IMR-90 (cell line): ENCODE measurements around the gene HRH1. TPM values are rescaled to one million over a fixed set of nuclear protein-coding genes. Genes with fewer than 3 reads are reported as not detected.

ENCODE experiments used
- ATAC-seq: fragments of 200-7000 bp; cut with Tn5 transposase; 2 replicates; pipeline ENCODE4 v1.9.1; 2020; ENCODE audit warnings: low read depth, mild to moderate bottlenecking, moderate library complexity
- BruUV-seq: library from RNA; stranded (reverse); fragments of 400-500 nt; replicated peaks from 2 replicates; lab custom pipeline; 2021; lab: Mats Ljungman, UMichigan
- CTCF ChIA-PET: fragments of 300-600 bp; formaldehyde crosslinking; extraction: SDS; loops from one replicate; lab custom pipeline; 2021; ENCODE audit warnings: antibody characterized with exemption; lab: Yijun Ruan, JAX
- POLR2A ChIA-PET: fragments of 300-600 bp; sonication (Branson Sonifier 250); formaldehyde crosslinking; loops from one replicate; lab custom pipeline; 2022; ENCODE audit warnings: antibody characterized with exemption; ENCODE audit not compliant: unreplicated experiment; lab: Charles Lee
- DNase-seq: peaks from one replicate; pipeline ENCODE4 v3.0.0; 2013
- H2AFZ ChIP-seq: replicated peaks from 2 replicates; pipeline ENCODE3; 2013; ENCODE audit warnings: low read length, mild to moderate bottlenecking; ENCODE audit not compliant: poor library complexity
- H2AK5ac ChIP-seq: 2 replicates; pipeline ENCODE4 v1.6.1; 2013; ENCODE audit warnings: low read depth, low read length, inconsistent platforms
- H2AK9ac ChIP-seq: replicated peaks from 2 replicates; pipeline ENCODE3; 2013; ENCODE audit warnings: mild to moderate bottlenecking, low read depth, low read length, moderate library complexity; ENCODE audit not compliant: poor library complexity
- H2BK120ac ChIP-seq: 2 replicates; pipeline ENCODE4 v1.6.1; 2013; ENCODE audit warnings: low read depth, low read length, inconsistent platforms
- H2BK15ac ChIP-seq: 3 replicates; pipeline ENCODE4 v1.6.1; 2013; ENCODE audit warnings: low read depth, low read length, inconsistent platforms
- H2BK20ac ChIP-seq: 2 replicates; pipeline ENCODE4 v1.6.1; 2013; ENCODE audit warnings: low read depth, mild to moderate bottlenecking, inconsistent platforms, low read length, moderate library complexity
- H2BK5ac ChIP-seq: 2 replicates; pipeline ENCODE4 v1.6.1; 2013; ENCODE audit warnings: mild to moderate bottlenecking, low read depth, low read length, inconsistent platforms; ENCODE audit not compliant: poor library complexity, severe bottlenecking
- H3K14ac ChIP-seq: replicated peaks from 2 replicates; pipeline ENCODE4 v1.6.1; 2013; ENCODE audit warnings: low read depth, low read length, inconsistent platforms
- H3K18ac ChIP-seq: 2 replicates; pipeline ENCODE4 v1.6.1; 2013; ENCODE audit warnings: low read depth, low read length, control low read depth
- H3K23ac ChIP-seq: 2 replicates; pipeline ENCODE4 v1.6.1; 2013; ENCODE audit warnings: low read depth, low read length, inconsistent platforms
- H3K27ac ChIP-seq: 2 replicates; pipeline ENCODE4 v1.5.1; 2013; ENCODE audit warnings: mild to moderate bottlenecking, control low read depth, low read length; ENCODE audit not compliant: insufficient read depth
- H3K27me3 ChIP-seq: 2 replicates; pipeline ENCODE4 v1.6.1; 2013; ENCODE audit warnings: low read length; ENCODE audit not compliant: control insufficient read depth, insufficient read depth
- H3K36me3 ChIP-seq: 2 replicates; pipeline ENCODE4 v1.6.1; 2013; ENCODE audit warnings: low read length, mixed read lengths; ENCODE audit not compliant: control insufficient read depth, insufficient read depth
- H3K4ac ChIP-seq: 2 replicates; pipeline ENCODE4 v1.6.1; 2013; ENCODE audit warnings: low read depth, low read length, inconsistent platforms
- H3K4me1 ChIP-seq: 2 replicates; pipeline ENCODE4 v1.6.1; 2013; ENCODE audit warnings: low read length, mixed read lengths; ENCODE audit not compliant: control insufficient read depth, insufficient read depth
- H3K4me2 ChIP-seq: 2 replicates; pipeline ENCODE4 v1.6.1; 2013; ENCODE audit warnings: low read depth, mild to moderate bottlenecking, control low read depth, low read length, moderate library complexity
- H3K4me3 ChIP-seq: 2 replicates; pipeline ENCODE4 v1.5.1; 2013; ENCODE audit warnings: low read depth, mild to moderate bottlenecking, control low read depth, low read length, moderate library complexity; ENCODE audit not compliant: insufficient read depth
- H3K56ac ChIP-seq: 2 replicates; pipeline ENCODE4 v1.6.1; 2013; ENCODE audit warnings: low read length, inconsistent platforms; ENCODE audit not compliant: insufficient read depth; ENCODE audit errors: extremely low read depth
- H3K79me1 ChIP-seq, 2 experiments: 2 replicates each; pipeline ENCODE4 v1.6.1; 2013; ENCODE audit warnings: low read length in 2 of 2, inconsistent platforms in 1 of 2, low read depth in 1 of 2
- H3K9ac ChIP-seq: 2 replicates; pipeline ENCODE4 v1.6.1; 2013; ENCODE audit warnings: low read depth, low read length, control low read depth
- H3K9me1 ChIP-seq: 2 replicates; pipeline ENCODE4 v1.6.1; 2013; ENCODE audit warnings: low read length, inconsistent platforms; ENCODE audit not compliant: insufficient read depth
- H3K9me3 ChIP-seq: 2 replicates; pipeline ENCODE4 v1.6.1; 2013; ENCODE audit warnings: low read length; ENCODE audit not compliant: control insufficient read depth, insufficient read depth
- H4K20me1 ChIP-seq: 2 replicates; pipeline ENCODE4 v1.6.1; 2013; ENCODE audit warnings: low read length, inconsistent platforms; ENCODE audit not compliant: insufficient read depth
- H4K5ac ChIP-seq: 2 replicates; pipeline ENCODE4 v1.6.1; 2013; ENCODE audit warnings: mild to moderate bottlenecking, low read depth, low read length, control low read depth
- H4K8ac ChIP-seq, 2 experiments: 2 replicates each; pipeline ENCODE4 v1.6.1; 2013; ENCODE audit warnings: low read depth in 2 of 2, low read length in 2 of 2, control low read depth in 1 of 2, inconsistent platforms in 1 of 2
- H4K91ac ChIP-seq: 2 replicates; pipeline ENCODE4 v1.6.1; 2013; ENCODE audit warnings: low read depth, low read length, inconsistent platforms; ENCODE audit not compliant: insufficient read depth
- CEBPB ChIP-seq: IDR thresholded peaks from 2 replicates; pipeline ENCODE4 v1.6.1; 2012; ENCODE audit warnings: low read depth, low read length, improper control_type of control experiment
- RFX5 ChIP-seq: IDR thresholded peaks from 2 replicates; pipeline ENCODE4 v1.8.0; 2012; ENCODE audit warnings: low read depth, mild to moderate bottlenecking, low read length, moderate library complexity
- WGBS, 2 experiments: methylation state at CpG; one replicate each; pipeline versions ENCODE4 v1.1.5 to v1.1.7; 2013; ENCODE audit warnings: missing lambda C conversion rate in 2 of 2; ENCODE audit not compliant: insufficient read length in 1 of 2; ENCODE audit errors: extremely low coverage in 2 of 2; 5-methylcytosine and 5-hydroxymethylcytosine counted together
- dilution Hi-C: fragments of 300-500 bp; cut with HindIII; formaldehyde crosslinking; loops from one replicate; pipeline ENCODE4 v1.14.3; 2018; ENCODE audit warnings: low sequenced_read_pairs; ENCODE audit not compliant: unreplicated experiment
- in situ Hi-C: fragments of 300-500 bp; cut with MboI; formaldehyde crosslinking; loops from 3 replicates; pipeline ENCODE4 v1.14.3; 2019; ENCODE audit warnings: low sequenced_read_pairs, inconsistent platforms, mixed read lengths
- intact Hi-C: fragments of 100-400 bp; cut with micrococcal nuclease; formaldehyde crosslinking; loops from 2 replicates; pipeline ENCODE4 v1.10.0; 2022
- polyA plus RNA-seq, 3 experiments: library from polyadenylated mRNA; depleted of rRNA; stranded (reverse); fragments of >200 nt; gene quantifications; 2 replicates each; pipeline ENCODE4 v1.2.3, GENCODE V29; 2012; ENCODE audit warnings: low replicate concordance in 1 of 3
- total RNA-seq: library from RNA; depleted of rRNA; stranded (reverse); fragments of >200 nt; gene quantifications from 2 replicates; pipeline ENCODE4 v1.2.3, GENCODE V29; 2012

The HRH1 gene
- total and polyA plus RNA-seq, 2 of the 4 experiments (the other 2 are of a cell fraction), result 7.6 to 16.1 TPM

GRCh38 chr3:11134794-11135193 is 19.5 kb upstream of the HRH1 start:
- no peak overlapping the region for H3K4me2 ChIP-seq
- intact Hi-C loops (loop anchor here (10.0 kb wide), 1 partner anchor 190 kb away; no protein-coding TSS in a partner anchor), dilution Hi-C loops (no loop called here), in situ Hi-C loops (no loop called here)
- H3K9me1 ChIP-seq, result peaks cover 10% of the 10 kb centered on the region
- no peaks in the 10 kb centered on the region for H3K79me1 ChIP-seq
- peaks cover 8% of the 10 kb centered on the region for H3K4me1 ChIP-seq
- H4K5ac ChIP-seq, result no peak overlapping the region
- H3K14ac ChIP-seq, result 0 out of 2 replicates have a peak overlapping the region, but pooled peaks have one; percentile 35
- H3K27me3 ChIP-seq, result no peaks in the 10 kb centered on the region
- H2BK120ac ChIP-seq, result peak overlapping the region; percentile 33
- no peak for ATAC-seq
- peak overlapping the region in 1 of 2 experiments; percentile 29; a peak in 2 of 4 replicates for H4K8ac ChIP-seq
- peaks cover 3% of the 10 kb centered on the region; the same call in 1 of the 2 replicates for H4K20me1 ChIP-seq
- POLR2A ChIA-PET, result no interaction called here
- H3K27ac ChIP-seq, result no peak overlapping the region
- H3K23ac ChIP-seq, result peak overlapping the region; percentile 4; the same call in 1 of the 2 replicates
- H2AK9ac ChIP-seq, result no peak overlapping the region
- H3K56ac ChIP-seq, result no peak overlapping the region
- no peaks in the 10 kb centered on the region for H3K36me3 ChIP-seq
- 57% methylated on average over 2 of the region's 2 CpGs; no CpG with 5 or more reads in 1 of the 2 experiments for WGBS, 2 experiments
- peak overlapping the region; percentile 7; the same call in 1 of the 2 replicates for H3K4ac ChIP-seq
- peak overlapping the region; percentile 54; the same call in 1 of the 2 replicates for H2AK5ac ChIP-seq
- 0 out of 2 replicates have a peak overlapping the region, but pooled peaks have one; percentile 50 for H2BK20ac ChIP-seq
- H2BK5ac ChIP-seq, result no peak overlapping the region
- TF ChIP-seq RFX5, result no peak
- TF ChIP-seq CEBPB, result peak; percentile 77
- peak overlapping the region; percentile 19; the same call in 1 of the 2 replicates for H4K91ac ChIP-seq
- DNase-seq, result peak; percentile 56
- peak overlapping the region; percentile 10 for H3K18ac ChIP-seq
- H3K4me3 ChIP-seq, result no peak overlapping the region
- H3K9me3 ChIP-seq, result no peaks in the 10 kb centered on the region
- no TSS peak for BruUV-seq
- H2BK15ac ChIP-seq, result peak overlapping the region; percentile 10; the same call in 2 of the 3 replicates
- peak overlapping the region; percentile 9 for H2AFZ ChIP-seq
- no peak overlapping the region for H3K9ac ChIP-seq
- CTCF ChIA-PET, result no interaction called here
